Tongue (tissue), 1 donor: ENCODE results near the gene KLKB1. TPM values are rescaled to one million over a fixed set of nuclear protein-coding genes. Genes with fewer than 3 reads are reported as not detected.

ENCODE experiments used
- total RNA-seq: library from RNA; depleted of rRNA; stranded (reverse); fragments of >200 nt; gene quantifications from one replicate; pipeline ENCODE4 v1.2.3, GENCODE V29; 2014

The KLKB1 gene
- total RNA-seq, 1 donor from 2014 or later, result 1.2 TPM

Other genes starting within 250 kb of the KLKB1 start
- gene TLR3, start 158.4 kb upstream of the KLKB1 start, total RNA-seq, result 3.7 TPM
- gene FAM149A, start 122.8 kb upstream of the KLKB1 start, total RNA-seq, result 8.7 TPM
- 10.4 TPM for gene CYP4V2, start 35.9 kb upstream of the KLKB1 start, total RNA-seq
- gene F11, start 38.7 kb downstream of the KLKB1 start, total RNA-seq, result 0.62 TPM